ENCODE data around the gene RAB9A. TPM values are rescaled to one million over a fixed set of nuclear protein-coding genes. Genes with fewer than 3 reads are reported as not detected.
A peak's percentile ranks its signal among the peaks of the same experiment; 100 is the strongest.

Gene RAB9A
- polyA plus RNA-seq, 3 donors, result 17.9 to 38.1 (median 30.8) TPM

GRCh38 chrX:13662355-13662791 is 26.6 kb upstream of the RAB9A start:
- no peak overlapping the region for H3K4me3 ChIP-seq (replicated peaks in 1 of 3; ENCODE audit: low read depth in 2 of 3, low read length in 3 of 3)
- Mint-ChIP-seq H3K27ac (peak overlapping the region in 2 of 7 donors; percentile 12 to 54), H3K36me3 (peaks cover 5 to 10% of the 10 kb centered on the region in 2 donors), H3K4me1 (peaks cover 59% of the 10 kb centered on the region), H3K27me3 (ENCODE audit: low read depth in 3 of 3) (peaks cover 0 to 8% (median 0%) of the 10 kb centered on the region in 3 donors), H3K9me3 (peaks cover 0 to 3% (median 0%) of the 10 kb centered on the region in 7 donors), H3K4me3 (no peak overlapping the region)
- H3K79me2 ChIP-seq (ENCODE audit: insufficient read depth, low read length), result peaks cover 3% of the 10 kb centered on the region
- H4K20me1 ChIP-seq (ENCODE audit: insufficient read depth, low read length), result no peaks in the 10 kb centered on the region
- no peak overlapping the region for H2AFZ ChIP-seq (ENCODE audit: insufficient read depth, low read depth, low read length, poor library complexity, severe bottlenecking)
- intact Hi-C loops (cut with micrococcal nuclease), result no loop called here
- DNase-seq, result peak in 1 of 3 donors; percentile 22
- H3K4me2 ChIP-seq (replicated peaks; ENCODE audit: extremely low read depth, low read length, poor library complexity, severe bottlenecking), result no peak overlapping the region
- no peak overlapping the region for H3K9ac ChIP-seq (ENCODE audit: insufficient read depth, low read length, poor library complexity, severe bottlenecking)
- TF ChIP-seq CTCF (IDR thresholded peaks at IDR 0.05), result no peak
- H3K36me3 ChIP-seq (replicated peaks in 1 of 2; ENCODE audit: control insufficient read depth in 1 of 2, insufficient read depth in 2 of 2, low read length in 2 of 2), result peaks cover 0 to 2% of the 10 kb centered on the region in 2 donors
- peaks cover 0 to 2% of the 10 kb centered on the region in 2 donors for H3K27me3 ChIP-seq (ENCODE audit: control insufficient read depth in 2 of 2, insufficient read depth in 2 of 2, low read length in 2 of 2)
- peak overlapping the region in 1 of 2 donors; percentile 68 for H3K27ac ChIP-seq (ENCODE audit: low read depth in 1 of 2, low read length in 2 of 2)
- H3K9me3 ChIP-seq (replicated peaks in 1 of 2; ENCODE audit: control insufficient read depth in 1 of 2, insufficient read depth in 1 of 2, low read length in 2 of 2), result no peaks in the 10 kb centered on the region
- WGBS (ENCODE audit: insufficient coverage), result 54% methylated on average over 5 of the region's 6 CpGs
- peaks cover 57 to 66% of the 10 kb centered on the region in 2 donors for H3K4me1 ChIP-seq (ENCODE audit: control insufficient read depth in 1 of 2, insufficient read depth in 2 of 2, low read length in 2 of 2)

GRCh38 chrX:13664020-13664419 is 24.9 kb upstream of the RAB9A start:
- Mint-ChIP-seq H3K27ac (peak overlapping the region in 6 of 7 donors; percentile 9 to 94 (median 58)), H3K36me3 (peaks cover 5% of the 10 kb centered on the region in 2 donors)

More at GRCh38 chrX:13664020-13664419, 24.9 kb upstream of the RAB9A start:
- no peaks in the 10 kb centered on the region for H3K9me3 ChIP-seq (replicated peaks in 1 of 2; ENCODE audit: control insufficient read depth in 1 of 2, insufficient read depth in 1 of 2, low read length in 2 of 2)
- no peaks in the 10 kb centered on the region for H4K20me1 ChIP-seq (ENCODE audit: insufficient read depth, low read length)
- no peak overlapping the region for H3K4me3 ChIP-seq (replicated peaks in 1 of 3; ENCODE audit: low read depth in 2 of 3, low read length in 3 of 3)
- H3K4me3 Mint-ChIP-seq, result no peak overlapping the region
- DNase-seq, result peak in 1 of 3 donors; percentile 57
- peaks cover 0 to 8% (median 0%) of the 10 kb centered on the region in 3 donors for H3K27me3 Mint-ChIP-seq (ENCODE audit: low read depth in 3 of 3)
- H3K27me3 ChIP-seq (ENCODE audit: control insufficient read depth in 2 of 2, insufficient read depth in 2 of 2, low read length in 2 of 2), result peaks cover 0 to 2% of the 10 kb centered on the region in 2 donors
- H3K79me2 ChIP-seq (ENCODE audit: insufficient read depth, low read length), result peaks cover 3% of the 10 kb centered on the region
- no CpG with 5 or more reads among the region's 3 CpGs for WGBS (ENCODE audit: insufficient coverage)
- no peak overlapping the region for H3K4me2 ChIP-seq (replicated peaks; ENCODE audit: extremely low read depth, low read length, poor library complexity, severe bottlenecking)
- H3K4me1 ChIP-seq (ENCODE audit: control insufficient read depth in 1 of 2, insufficient read depth in 2 of 2, low read length in 2 of 2), result peaks cover 58 to 59% of the 10 kb centered on the region in 2 donors
- H2AFZ ChIP-seq (ENCODE audit: insufficient read depth, low read depth, low read length, poor library complexity, severe bottlenecking), result no peak overlapping the region
- peaks cover 54% of the 10 kb centered on the region for H3K4me1 Mint-ChIP-seq
- H3K27ac ChIP-seq (ENCODE audit: low read depth in 1 of 2, low read length in 2 of 2), result peak overlapping the region in 1 of 2 donors; percentile 68
- peaks cover 0 to 2% of the 10 kb centered on the region in 2 donors for H3K36me3 ChIP-seq (replicated peaks in 1 of 2; ENCODE audit: control insufficient read depth in 1 of 2, insufficient read depth in 2 of 2, low read length in 2 of 2)
- no peak for TF ChIP-seq CTCF (IDR thresholded peaks at IDR 0.05)
- intact Hi-C loops (cut with micrococcal nuclease), result no loop called here
- H3K9ac ChIP-seq (ENCODE audit: insufficient read depth, low read length, poor library complexity, severe bottlenecking), result no peak overlapping the region
- H3K9me3 Mint-ChIP-seq, result peaks cover 0 to 3% (median 0%) of the 10 kb centered on the region in 7 donors

Data from CD14-positive monocyte (primary cell).